GM21423 (cell line): ENCODE data around the gene HMGN4.
"Not testable (repeated sequence)": the region's sequence is repeated elsewhere in the genome, so short reads cannot be mapped to it uniquely, and the experiment has no call there.

Experiments used
- ATAC-seq: cut with Tn5 transposase; IDR thresholded peaks from one replicate; pipeline ENCODE4 v1.9.1; 2021; ENCODE audit warnings: mild to moderate bottlenecking, moderate library complexity; ENCODE audit not compliant: unreplicated experiment

Gene HMGN4

GRCh38 chr6:26521600-26522391 is 16.4 kb upstream of the HMGN4 start:
- peak; percentile 71 for ATAC-seq

- ATAC-seq = not testable (repeated sequence)
These were observed 15.5 kb upstream of the HMGN4 start for GRCh38 chr6:26522486-26523228.

- ATAC-seq = not testable (repeated sequence)
These were observed 13.9 kb upstream of the HMGN4 start for GRCh38 chr6:26524314-26524713.

- no peak for ATAC-seq
These were observed 13.3 kb upstream of the HMGN4 start for GRCh38 chr6:26524722-26525370.

GRCh38 chr6:26525838-26526237 is 12.3 kb upstream of the HMGN4 start:
- ATAC-seq = no peak

GRCh38 chr6:26526928-26527327 is 11.2 kb upstream of the HMGN4 start:
- no peak for ATAC-seq

GRCh38 chr6:26530203-26530602 is 8.0 kb upstream of the HMGN4 start:
- no peak for ATAC-seq

GRCh38 chr6:26531897-26532296 is 6.3 kb upstream of the HMGN4 start:
- no peak for ATAC-seq

DNA sequence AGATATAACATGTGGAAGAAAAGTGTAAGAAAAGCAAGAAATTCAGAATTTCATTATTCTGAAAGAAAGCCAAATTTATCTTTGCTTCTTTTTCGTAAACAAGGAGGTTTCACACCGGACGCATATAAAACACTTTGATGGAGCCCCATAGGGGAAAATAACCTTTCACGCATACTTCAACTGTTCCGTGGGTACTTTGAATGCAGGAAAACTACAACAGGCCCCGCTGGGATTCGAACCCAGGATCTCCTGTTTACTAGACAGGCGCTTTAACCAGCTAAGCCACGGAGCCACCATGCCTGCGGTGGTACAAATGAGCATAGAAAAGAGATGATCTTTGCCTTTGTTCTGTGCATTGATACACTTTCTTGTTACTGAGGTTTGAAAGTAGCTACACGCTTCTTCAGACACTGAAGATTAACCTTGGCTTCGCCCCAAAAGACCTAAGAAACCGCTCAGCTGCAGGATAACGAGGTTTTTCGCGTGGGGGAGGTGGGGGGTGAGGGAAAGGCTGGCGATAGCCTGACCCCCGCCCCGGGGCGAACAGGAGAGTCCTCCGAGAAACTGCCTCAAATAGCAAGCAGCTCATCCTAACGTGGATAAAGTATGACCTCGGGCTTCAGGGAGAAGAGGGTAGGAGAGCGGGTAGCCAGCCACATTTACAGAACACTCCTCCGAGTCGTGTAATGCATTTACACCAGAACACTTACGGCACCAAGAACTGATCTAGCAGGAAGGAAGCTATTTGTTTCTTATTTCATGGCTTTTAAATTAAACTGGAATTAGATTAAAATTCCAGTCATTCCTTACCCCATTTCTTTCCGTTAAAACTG is 5.3 kb upstream of the HMGN4 start:
- peak; percentile 37 for ATAC-seq

DNA sequence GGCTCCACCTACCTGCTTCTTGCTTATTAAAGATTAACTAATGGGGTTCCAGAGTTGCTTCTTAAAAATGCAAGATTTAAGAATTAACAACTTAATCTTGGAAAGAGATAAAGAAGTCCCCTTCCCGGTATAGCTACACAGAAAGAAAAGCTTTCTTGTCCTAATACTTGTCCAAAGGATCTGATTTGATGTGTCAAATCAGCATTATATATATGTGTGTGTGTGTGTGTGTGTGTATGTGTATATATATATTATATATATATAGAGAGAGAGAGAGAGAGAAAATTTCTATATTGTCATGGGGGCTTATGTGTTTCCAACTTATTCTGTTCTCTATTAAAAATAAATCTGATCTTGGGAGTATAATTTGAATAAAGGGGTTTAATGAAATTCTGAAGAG is 4.6 kb upstream of the HMGN4 start:
- no peak for ATAC-seq

- ATAC-seq = no peak
These were observed 3.3 kb upstream of the HMGN4 start for GRCh38 chr6:26534681-26535465.

GRCh38 chr6:26536571-26537159 is 1.5 kb upstream of the HMGN4 start:
- no peak for ATAC-seq

DNA sequence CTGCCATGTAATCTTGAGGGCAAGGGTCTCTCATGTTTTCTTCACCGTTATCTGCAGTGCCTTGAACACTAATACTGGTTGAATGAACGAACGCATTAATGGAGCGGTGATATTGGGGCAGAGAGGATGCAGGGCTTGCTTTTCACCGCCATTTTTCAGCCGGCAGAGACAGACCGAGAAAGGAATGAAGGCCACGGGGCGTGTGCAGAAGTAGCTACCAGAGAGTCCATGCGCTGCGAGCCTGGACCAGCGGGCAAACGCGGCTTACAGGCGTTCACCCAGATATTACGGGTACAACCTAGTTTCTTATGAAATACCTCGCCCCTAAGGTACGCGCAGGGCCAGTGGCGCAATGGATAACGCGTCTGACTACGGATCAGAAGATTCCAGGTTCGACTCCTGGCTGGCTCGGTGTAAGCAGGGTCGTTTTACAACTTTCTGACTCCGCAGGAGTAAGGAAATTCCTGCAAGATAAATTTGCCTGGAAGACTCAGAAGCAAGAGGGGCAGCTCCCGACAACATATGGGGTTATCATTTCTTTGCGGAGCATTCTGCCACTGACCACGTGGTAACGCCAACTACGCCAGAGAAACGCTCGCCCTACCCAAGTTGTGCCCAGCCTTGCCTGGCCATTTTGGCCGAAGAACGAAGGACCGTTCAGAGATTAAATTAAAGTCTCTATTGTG is 863 bp upstream of the HMGN4 start:
- ATAC-seq = peak; percentile 42

DNA sequence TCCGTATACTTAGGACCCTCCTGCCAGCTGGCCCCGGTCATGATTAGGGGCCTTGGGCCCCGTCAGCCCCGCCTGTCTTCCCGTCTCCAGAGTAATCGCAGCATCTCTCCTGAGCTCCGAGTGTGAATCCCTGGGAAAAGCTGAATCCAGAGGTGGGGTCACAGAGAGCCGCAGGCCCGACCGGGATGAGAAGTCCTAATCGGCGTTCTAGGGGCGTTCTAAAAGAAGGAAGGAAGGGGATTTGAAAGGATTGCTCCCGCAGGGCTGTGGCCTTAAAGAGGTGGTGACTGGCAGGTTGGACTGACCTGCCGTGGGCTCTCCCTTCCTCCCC is 371 bp downstream of the HMGN4 start:
- no peak for ATAC-seq

- ATAC-seq = no peak
These were observed 977 bp downstream of the HMGN4 start for GRCh38 chr6:26539071-26539615.

GRCh38 chr6:26541579-26541978 is 3.4 kb downstream of the HMGN4 start:
- no peak for ATAC-seq

DNA sequence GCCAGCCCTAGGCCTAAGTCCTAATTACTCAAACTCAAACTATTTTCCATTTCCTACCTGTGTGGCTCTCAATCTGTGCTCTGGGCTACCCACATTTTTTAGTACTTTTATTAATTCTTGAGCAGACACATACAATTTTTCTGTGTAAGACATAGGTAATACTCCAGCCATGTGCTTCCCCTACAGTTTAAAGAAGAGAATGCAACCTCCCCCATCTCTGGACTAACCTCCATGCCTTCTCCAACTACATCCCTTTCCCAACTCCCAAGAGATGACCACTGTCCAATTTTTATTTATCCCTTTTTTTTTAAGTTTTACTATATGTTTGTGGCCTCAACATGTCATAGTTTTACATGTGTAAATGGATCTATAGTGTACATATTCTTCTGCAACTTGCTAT is 5.8 kb downstream of the HMGN4 start:
- no peak for ATAC-seq

DNA sequence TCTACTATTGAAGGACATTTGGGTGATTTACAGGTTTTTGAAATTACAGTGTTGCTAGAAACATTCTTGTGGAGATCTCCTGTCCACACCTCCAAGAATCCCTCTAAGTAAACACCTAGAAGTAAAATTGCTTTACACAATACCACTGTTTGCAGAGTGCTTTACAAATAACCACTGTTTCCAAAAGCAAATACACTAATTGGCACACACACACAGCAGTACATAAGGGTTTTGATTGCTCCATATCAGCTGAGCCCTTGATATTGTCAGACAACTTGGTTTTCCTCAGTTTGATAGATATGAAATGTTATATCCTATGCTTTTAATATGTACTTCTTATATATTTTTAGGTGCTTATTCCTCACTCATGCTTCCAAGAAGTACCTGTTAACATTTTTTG is 6.3 kb downstream of the HMGN4 start:
- no peak for ATAC-seq

DNA sequence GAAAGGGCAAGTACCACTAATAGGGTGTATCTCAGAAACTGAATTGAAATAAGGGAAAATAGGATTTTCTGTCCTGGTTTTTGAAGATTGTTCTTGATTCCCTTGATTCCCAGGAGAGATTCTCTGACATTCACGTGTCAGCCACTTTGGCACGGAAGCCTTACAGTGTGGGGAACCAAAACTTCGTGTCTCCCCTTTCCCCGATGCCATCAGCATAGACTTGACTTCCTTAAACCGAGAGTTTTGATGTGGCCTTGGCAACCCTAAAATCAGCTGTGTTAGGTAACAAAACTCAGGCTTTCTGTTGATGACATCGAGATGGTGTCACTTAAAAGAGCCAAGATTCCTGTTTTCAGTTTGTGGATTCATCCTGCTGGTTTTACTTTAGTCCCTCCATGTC is 7.5 kb downstream of the HMGN4 start:
- ATAC-seq = no peak
